ENCODE results near the gene FXYD5.

DNA sequence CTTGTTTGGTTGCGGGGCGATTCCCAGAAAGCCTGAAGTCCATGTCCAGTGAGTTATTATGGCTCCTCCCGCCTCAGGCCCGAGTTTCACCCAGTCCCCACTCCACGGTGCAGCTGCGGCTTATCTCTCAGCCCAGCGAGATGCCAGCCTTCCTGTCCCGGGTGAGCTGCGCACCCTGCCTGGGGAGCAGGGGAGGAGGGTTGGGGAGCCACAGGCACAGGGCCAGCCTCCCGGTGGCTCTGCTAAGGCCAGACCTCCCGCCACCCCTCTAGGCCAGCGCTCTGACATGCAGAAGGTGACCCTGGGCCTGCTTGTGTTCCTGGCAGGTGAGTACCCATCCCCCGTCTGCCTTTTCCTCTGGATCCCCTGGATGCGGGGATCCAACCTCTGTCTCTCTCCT, 35.4 kb upstream of the FXYD5 start:
- TF ChIP-seq CTCF (IDR thresholded peaks at IDR 0.05) (no peak), EZH2 (IDR thresholded peaks at IDR 0.05; ENCODE audit: borderline replicate concordance, insufficient read depth, low read depth, low read length, poor library complexity, severe bottlenecking) (no peak)

All from B cell (primary cell).